Measurements from ENCODE around the gene ANP32D. TPM values are rescaled to one million over a fixed set of nuclear protein-coding genes. Genes with fewer than 3 reads are reported as not detected.
"Not testable (repeated sequence)": the region's sequence is repeated elsewhere in the genome, so short reads cannot be mapped to it uniquely, and the experiment has no call there.

The ANP32D gene
- total RNA-seq = not detected in 2 replicates
- long read RNA-seq = 0 reads

DNA sequence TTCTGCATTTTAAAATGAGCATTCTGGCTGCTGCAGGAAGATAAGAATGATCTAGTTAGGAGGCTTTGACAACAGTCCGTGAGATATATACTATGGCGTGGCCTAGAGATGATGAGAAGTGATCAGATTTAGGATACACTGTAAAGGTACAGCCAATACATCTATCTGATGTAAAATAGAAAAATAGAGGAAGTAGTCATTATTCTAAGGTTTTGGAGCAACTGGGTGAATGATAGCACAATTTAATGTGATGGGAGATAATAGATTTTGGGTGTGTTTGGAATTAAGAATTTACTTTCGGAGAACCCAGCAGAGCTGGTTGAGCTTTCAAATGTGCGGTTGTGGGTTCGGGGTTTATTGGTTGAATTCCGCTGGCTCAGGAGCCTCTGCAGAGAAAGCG, at the start of gene ANP32D:
TSS of gene ANP32D (plus strand) at position 301 of the 400 bp plus-strand sequence. CDS start 106 bp downstream, outside the sequence.
- peaks cover 63% of the 10 kb centered on the region for H3K9me3 Mint-ChIP-seq (ENCODE audit: low read depth)
- no peak within 1 kb of the TSS for H3K27ac Mint-ChIP-seq
- H3K4me3 Mint-ChIP-seq (ENCODE audit: low read depth) = no peak within 1 kb of the TSS
- H3K4me1 Mint-ChIP-seq (ENCODE audit: low read depth) = no peaks in the 10 kb centered on the region
- no peak for TF ChIP-seq CTCF (IDR thresholded peaks at IDR 0.05; ENCODE audit: unreplicated experiment)
- H3K27me3 Mint-ChIP-seq = peaks cover 3% of the 10 kb centered on the region
- no peak for DNase-seq (ENCODE audit: low spot score, unreplicated experiment)
- H3K36me3 Mint-ChIP-seq (ENCODE audit: insufficient read depth) = peaks cover 5% of the 10 kb centered on the region

DNA sequence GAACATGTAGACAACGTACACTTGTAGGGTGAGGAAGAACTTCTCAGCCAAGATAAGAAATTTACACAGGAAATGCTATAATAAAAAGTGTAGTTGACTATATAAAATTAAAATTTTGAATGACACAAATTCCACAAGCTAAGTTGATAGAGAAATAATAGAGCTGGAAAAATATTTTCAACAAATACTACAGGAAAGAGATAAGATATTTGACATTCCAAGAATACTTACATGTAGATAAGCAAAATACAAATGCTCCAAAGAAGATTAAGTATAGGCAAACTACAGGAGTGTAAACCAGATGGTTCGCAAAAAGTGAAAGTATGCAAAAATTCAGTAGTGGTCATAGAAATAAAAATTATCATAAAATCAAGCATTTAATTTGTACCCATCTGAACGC, 49.2 kb upstream of the ANP32D start:
- Mint-ChIP-seq H3K4me1 (ENCODE audit: low read depth) (peaks cover 1% of the 10 kb centered on the region), H3K27ac (no peak overlapping the region), H3K36me3 (ENCODE audit: insufficient read depth) (no peaks in the 10 kb centered on the region), H3K4me3 (ENCODE audit: low read depth) (no peak overlapping the region), H3K27me3 (no peaks in the 10 kb centered on the region), H3K9me3 (ENCODE audit: low read depth) (peaks cover 3% of the 10 kb centered on the region)
- no peak for TF ChIP-seq CTCF (IDR thresholded peaks at IDR 0.05; ENCODE audit: unreplicated experiment)
- DNase-seq (ENCODE audit: low spot score, unreplicated experiment) = no peak

GRCh38 chr12:48424644-48425043, 47.7 kb upstream of the ANP32D start:
- no peak overlapping the region for H3K4me3 Mint-ChIP-seq (ENCODE audit: low read depth)
- H3K27ac Mint-ChIP-seq = no peak overlapping the region
- H3K4me1 Mint-ChIP-seq (ENCODE audit: low read depth) = peaks cover 1% of the 10 kb centered on the region
- no peak for TF ChIP-seq CTCF (IDR thresholded peaks at IDR 0.05; ENCODE audit: unreplicated experiment)
- peaks cover 4% of the 10 kb centered on the region for H3K27me3 Mint-ChIP-seq
- H3K36me3 Mint-ChIP-seq (ENCODE audit: insufficient read depth) = peaks cover 2% of the 10 kb centered on the region
- DNase-seq (ENCODE audit: low spot score, unreplicated experiment) = no peak
- H3K9me3 Mint-ChIP-seq (ENCODE audit: low read depth) = peaks cover 17% of the 10 kb centered on the region

GRCh38 chr12:48434016-48434415, 38.3 kb upstream of the ANP32D start:
- H3K27me3 Mint-ChIP-seq; H3K4me3 Mint-ChIP-seq (ENCODE audit: low read depth); DNase-seq (ENCODE audit: low spot score, unreplicated experiment); H3K27ac Mint-ChIP-seq; H3K4me1 Mint-ChIP-seq (ENCODE audit: low read depth); H3K36me3 Mint-ChIP-seq (ENCODE audit: insufficient read depth): not testable (repeated sequence)
- peaks cover 31% of the 10 kb centered on the region for H3K9me3 Mint-ChIP-seq (ENCODE audit: low read depth)

- peaks cover 2% of the 10 kb centered on the region for H3K4me1 Mint-ChIP-seq (ENCODE audit: low read depth)
- peaks cover 9% of the 10 kb centered on the region for H3K9me3 Mint-ChIP-seq (ENCODE audit: low read depth)
- no peak overlapping the region for H3K4me3 Mint-ChIP-seq (ENCODE audit: low read depth)
- peaks cover 3% of the 10 kb centered on the region for H3K27me3 Mint-ChIP-seq
- TF ChIP-seq CTCF (IDR thresholded peaks at IDR 0.05; ENCODE audit: unreplicated experiment) = no peak
- no peak for DNase-seq (ENCODE audit: low spot score, unreplicated experiment)
- no peaks in the 10 kb centered on the region for H3K36me3 Mint-ChIP-seq (ENCODE audit: insufficient read depth)
- H3K27ac Mint-ChIP-seq = no peak overlapping the region
Observed at GRCh38 chr12:48441069-48441468, 31.3 kb upstream of the ANP32D start.

DNA sequence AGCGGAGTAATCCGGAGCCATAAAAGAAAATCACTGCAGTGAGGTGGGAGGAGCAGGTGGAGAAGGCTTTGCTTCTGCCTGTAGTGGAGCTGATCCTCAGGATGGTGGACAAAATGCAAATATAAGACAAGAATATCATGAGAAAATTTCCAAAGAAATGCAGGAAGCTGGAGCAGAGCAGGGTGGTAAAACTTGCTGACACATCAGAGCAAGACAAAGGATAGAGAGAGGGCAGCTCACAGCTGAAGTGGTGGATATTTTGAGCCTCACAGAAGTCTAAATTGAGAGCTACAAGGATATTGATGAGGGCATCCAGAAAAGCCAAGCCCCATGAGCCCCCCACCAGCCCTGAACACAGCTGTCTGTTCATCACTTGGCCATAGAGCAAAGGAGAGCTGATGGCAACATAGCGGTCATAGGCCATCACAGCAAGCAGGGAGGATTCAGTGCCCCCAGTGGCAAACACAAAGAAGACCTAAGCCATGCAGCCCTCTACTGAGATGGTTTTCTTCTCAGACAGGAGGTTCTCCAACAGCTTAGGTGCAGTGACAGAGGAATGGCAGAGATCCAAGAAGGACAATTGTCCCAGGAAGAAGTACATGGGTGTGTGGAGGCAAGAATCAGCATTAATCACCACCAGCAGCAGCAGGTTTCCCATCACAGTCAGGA, 30.0 kb upstream of the ANP32D start:
- peak; percentile 18 for TF ChIP-seq CTCF (IDR thresholded peaks at IDR 0.05; ENCODE audit: unreplicated experiment)
- H3K4me1 Mint-ChIP-seq (ENCODE audit: low read depth) = peaks cover 2% of the 10 kb centered on the region
- no peak for DNase-seq (ENCODE audit: low spot score, unreplicated experiment)
- H3K27ac Mint-ChIP-seq = no peak overlapping the region
- H3K27me3 Mint-ChIP-seq = peaks cover 3% of the 10 kb centered on the region
- no peak overlapping the region for H3K4me3 Mint-ChIP-seq (ENCODE audit: low read depth)
- peaks cover 1% of the 10 kb centered on the region for H3K9me3 Mint-ChIP-seq (ENCODE audit: low read depth)
- no peaks in the 10 kb centered on the region for H3K36me3 Mint-ChIP-seq (ENCODE audit: insufficient read depth)

All from progenitor cell of endocrine pancreas (in vitro differentiated cells).